HG02885 (cell line): ENCODE data around the gene EHD4.

Experiments
- ATAC-seq: cut with Tn5 transposase; IDR thresholded peaks from one replicate; pipeline ENCODE4 v1.9.1; 2021; ENCODE audit warnings: mild to moderate bottlenecking; ENCODE audit not compliant: unreplicated experiment, poor library complexity

EHD4 gene

GRCh38 chr15:41869770-41870688, 102.3 kb downstream of the EHD4 start:
- ATAC-seq: no peak

- ATAC-seq: no peak
Measured at GRCh38 chr15:41868321-41868720, 104.0 kb downstream of the EHD4 start.

DNA sequence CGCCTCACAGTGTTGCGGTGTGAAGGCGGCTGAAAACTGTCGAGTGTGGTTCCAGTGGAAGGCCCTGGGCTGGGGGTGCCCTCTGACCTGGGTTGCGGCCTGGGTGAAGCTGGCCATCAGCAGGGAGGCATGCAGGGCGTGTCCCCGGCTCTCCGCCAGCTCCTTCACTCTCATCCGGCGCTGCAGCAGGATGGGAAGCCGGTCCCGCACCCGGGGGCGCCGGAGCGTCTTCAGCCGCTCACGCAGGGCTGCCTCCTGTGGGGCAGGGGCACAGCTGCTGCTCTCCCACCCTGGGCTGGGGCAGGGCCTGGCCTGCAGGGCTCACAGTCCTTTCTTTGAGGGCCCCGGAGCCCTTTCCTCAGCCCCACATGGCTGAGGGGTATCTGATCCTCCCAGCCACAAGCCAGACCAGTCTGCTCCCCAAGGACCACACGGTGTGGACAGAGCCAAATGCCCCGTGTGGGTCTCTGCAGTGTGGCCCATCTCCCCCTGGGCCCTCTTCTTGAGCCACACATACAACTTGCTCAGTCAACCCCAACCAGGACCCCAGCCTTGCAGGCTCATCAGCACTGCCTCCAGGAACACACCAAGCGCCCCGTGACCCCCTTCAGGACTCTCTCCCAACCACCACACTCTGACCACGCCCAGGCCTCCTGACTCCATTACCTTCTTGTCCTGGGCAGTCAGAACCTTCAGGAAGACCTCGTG, 105.3 kb downstream of the EHD4 start:
- no peak for ATAC-seq

GRCh38 chr15:41866263-41866703, 106.1 kb downstream of the EHD4 start:
- ATAC-seq: no peak

- no peak for ATAC-seq
Measured at GRCh38 chr15:41865490-41866055, 106.8 kb downstream of the EHD4 start.

GRCh38 chr15:41862515-41863116, 109.7 kb downstream of the EHD4 start:
- no peak for ATAC-seq

GRCh38 chr15:41861736-41862356, 110.5 kb downstream of the EHD4 start:
- no peak for ATAC-seq

DNA sequence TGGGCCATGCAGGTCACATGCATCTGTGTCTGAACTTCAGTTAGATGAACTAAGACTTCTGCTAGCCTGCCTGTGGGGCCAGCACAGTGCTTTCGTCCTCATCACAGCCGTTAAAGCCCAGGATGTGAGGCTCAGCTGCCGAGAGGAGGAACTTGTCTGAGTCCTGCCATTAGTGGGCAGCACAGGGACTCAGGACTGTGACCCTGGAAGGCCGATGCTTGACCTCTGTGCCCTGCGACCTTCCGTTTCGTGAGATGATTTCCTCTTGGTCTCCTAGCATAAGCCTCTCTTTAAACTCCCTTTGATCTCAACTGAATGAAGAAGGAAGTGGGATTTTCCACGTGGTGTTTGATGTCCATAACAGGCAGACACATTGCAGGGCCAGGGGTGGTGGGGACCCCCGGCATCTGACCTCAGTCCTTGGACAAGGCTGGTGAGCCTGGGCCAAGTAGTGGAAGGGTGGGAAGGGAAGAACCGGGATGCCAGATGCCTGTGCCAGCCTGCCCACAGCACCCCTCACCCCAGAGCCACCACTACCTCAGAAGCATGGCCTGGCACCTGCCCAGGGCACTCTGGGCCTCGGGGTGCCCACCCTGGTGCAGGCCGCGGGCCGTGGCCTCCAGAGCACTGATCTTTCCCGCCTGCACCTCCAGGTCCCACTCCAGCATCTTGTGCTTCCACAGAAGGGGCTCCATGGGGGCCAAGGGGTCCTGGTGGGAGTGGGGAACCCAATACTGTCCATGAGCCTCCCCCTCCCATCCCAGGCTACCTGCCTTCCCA, 112.1 kb downstream of the EHD4 start:
- ATAC-seq: no peak

- ATAC-seq: no peak
Measured at GRCh38 chr15:41858756-41859155, 113.6 kb downstream of the EHD4 start.

GRCh38 chr15:41857316-41857715, 115.0 kb downstream of the EHD4 start:
- ATAC-seq: no peak

- ATAC-seq: no peak
Measured at GRCh38 chr15:41856716-41857115, 115.6 kb downstream of the EHD4 start.

GRCh38 chr15:41856262-41856661, 116.1 kb downstream of the EHD4 start:
- ATAC-seq: no peak

DNA sequence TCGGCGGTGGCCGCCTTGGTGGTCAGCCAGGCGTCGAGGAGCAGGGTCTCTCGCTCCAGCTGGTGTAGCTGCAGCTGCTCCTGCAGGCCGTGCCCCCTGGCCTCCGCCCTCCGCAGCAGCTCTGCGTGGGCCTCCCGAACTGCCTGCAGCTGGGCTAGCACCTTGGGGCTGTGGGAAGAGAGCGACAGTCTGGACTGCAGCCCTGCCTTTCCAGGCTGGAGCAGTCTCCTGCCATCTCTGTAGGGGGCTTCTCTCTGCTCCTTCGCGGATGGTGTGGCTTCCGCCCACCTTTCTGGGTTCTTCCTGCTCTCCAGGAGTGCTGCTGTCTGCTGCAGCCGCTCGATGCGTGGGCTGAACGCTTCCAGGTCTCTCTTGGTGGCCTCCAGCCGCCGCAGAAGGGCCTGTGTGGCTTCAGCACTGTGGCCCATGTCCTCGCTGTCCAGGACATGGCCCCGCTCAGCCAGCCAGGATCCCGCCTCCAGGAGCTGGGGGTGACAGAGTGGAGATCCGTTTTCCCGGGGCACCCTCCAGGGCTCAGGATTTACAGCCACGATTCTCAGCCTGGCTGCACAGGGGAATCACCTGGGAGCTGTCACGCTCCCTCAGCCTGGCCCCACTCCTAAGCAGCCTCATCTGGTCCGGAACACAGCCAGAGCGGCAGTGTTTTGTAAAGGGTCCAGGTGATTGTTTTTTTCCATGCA, 116.9 kb downstream of the EHD4 start:
- ATAC-seq: no peak

DNA sequence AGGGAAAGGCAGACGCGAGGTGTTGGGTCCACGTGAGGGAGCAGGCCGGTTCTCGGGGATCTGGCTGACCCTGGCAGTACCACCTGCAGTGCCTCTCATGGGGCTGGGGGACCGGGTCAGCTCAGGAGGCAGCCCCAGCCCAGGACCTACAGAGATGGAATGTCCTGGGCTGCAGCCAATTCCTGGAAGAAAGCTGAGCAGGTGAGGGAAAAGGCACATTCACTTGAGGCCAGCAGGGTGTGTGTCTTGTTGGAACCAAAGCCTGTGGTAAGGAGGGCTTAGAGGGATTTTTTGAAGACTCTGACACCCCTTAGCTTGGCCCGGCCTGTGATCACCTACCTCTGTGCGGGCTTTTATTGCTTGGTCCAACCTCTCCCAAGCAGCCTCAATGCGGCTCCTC, 117.9 kb downstream of the EHD4 start:
- no peak for ATAC-seq

DNA sequence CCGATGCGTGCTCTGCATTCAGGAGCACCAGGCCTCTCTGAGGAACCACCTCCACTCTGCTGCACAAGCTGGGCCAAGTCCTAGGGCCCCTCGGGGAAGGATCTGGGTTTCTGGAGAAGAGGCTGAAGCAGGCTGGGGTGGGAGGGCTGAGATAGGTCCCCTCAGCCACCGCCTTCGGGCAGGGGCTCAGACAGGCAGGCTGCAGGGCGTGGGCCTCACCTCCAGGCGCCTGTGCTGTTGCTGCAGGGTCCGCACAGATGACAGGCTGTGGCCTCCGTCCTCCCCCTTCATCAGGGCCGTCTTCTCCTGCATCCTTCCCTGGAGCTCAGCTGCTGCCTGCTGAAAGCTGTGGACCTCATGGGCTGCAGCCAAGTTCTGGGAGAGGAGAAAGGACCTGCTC, 118.5 kb downstream of the EHD4 start:
- no peak for ATAC-seq

- ATAC-seq: no peak
Measured at GRCh38 chr15:41852736-41853590, 119.4 kb downstream of the EHD4 start.

- no peak for ATAC-seq
Measured at GRCh38 chr15:41851755-41852370, 120.5 kb downstream of the EHD4 start.

- ATAC-seq: no peak
Measured at GRCh38 chr15:41851167-41851523, 121.2 kb downstream of the EHD4 start.
